Activated T-helper 1 cell treated with anti-CD3 and anti-CD28 coated beads, Interleukin-12 subunit alpha, Interleukin-12 subunit beta, Interleukin-2, Interleukin-4 antibody, amounts not matched to agents 30 ng/mL and 10 ng/mL and 1 ng/mL, durations not matched to agents 14 hours and 24 hours and 36 hours (primary cell): ENCODE measurements around the gene SYCE3. TPM values are rescaled to one million over a fixed set of nuclear protein-coding genes. Genes with fewer than 3 reads are reported as not detected.

Source experiments
- DNase-seq: peaks from one replicate; pipeline ENCODE4 v3.0.0; 2021; ENCODE audit warnings: low spot score
- H3K27ac Mint-ChIP-seq: one replicate; pipeline ENCODE4 v1.8.0; 2021; ENCODE audit warnings: mild to moderate bottlenecking, mixed read lengths
- H3K27me3 Mint-ChIP-seq: one replicate; pipeline ENCODE4 v1.8.0; 2022; ENCODE audit warnings: mild to moderate bottlenecking, moderate library complexity, mixed read lengths; ENCODE audit not compliant: insufficient read depth
- H3K36me3 Mint-ChIP-seq: one replicate; pipeline ENCODE4 v1.8.0; 2021; ENCODE audit warnings: low read depth, mixed read lengths
- H3K4me1 Mint-ChIP-seq: one replicate; pipeline ENCODE4 v1.8.0; 2021; ENCODE audit warnings: low read depth, mixed read lengths
- H3K4me3 Mint-ChIP-seq: one replicate; pipeline ENCODE4 v1.8.0; 2021; ENCODE audit warnings: mild to moderate bottlenecking, moderate library complexity, mixed read lengths
- H3K9me3 Mint-ChIP-seq: one replicate; pipeline ENCODE4 v1.8.0; 2021; ENCODE audit warnings: mixed read lengths
- intact Hi-C: fragments of 100-400 bp; cut with micrococcal nuclease; formaldehyde crosslinking; loops from one replicate; pipeline ENCODE4 v1.15.1; 2024
- total RNA-seq: library from RNA; stranded (reverse); gene quantifications from 2 replicates; pipeline ENCODE4 v1.2.3, GENCODE V29; 2022

SYCE3 gene
- total RNA-seq, 1 donor from 2014 or later = 0.83 TPM

GRCh38 chr22:50586416-50586815, 23.7 kb upstream of the SYCE3 start:
- no peaks in the 10 kb centered on the region for H3K36me3 Mint-ChIP-seq
- peaks cover 12% of the 10 kb centered on the region for H3K27me3 Mint-ChIP-seq
- H3K27ac Mint-ChIP-seq = no peak overlapping the region
- no peaks in the 10 kb centered on the region for H3K9me3 Mint-ChIP-seq
- H3K4me1 Mint-ChIP-seq = peaks cover 10% of the 10 kb centered on the region
- no peak for DNase-seq
- intact Hi-C loops = no loop called here
- no peak overlapping the region for H3K4me3 Mint-ChIP-seq

- no peaks in the 10 kb centered on the region for H3K9me3 Mint-ChIP-seq
- no peak overlapping the region for H3K27ac Mint-ChIP-seq
- peaks cover 9% of the 10 kb centered on the region for H3K27me3 Mint-ChIP-seq
- H3K4me3 Mint-ChIP-seq = no peak overlapping the region
- intact Hi-C loops = no loop called here
- DNase-seq = no peak
- H3K4me1 Mint-ChIP-seq = peaks cover 14% of the 10 kb centered on the region
- H3K36me3 Mint-ChIP-seq = no peaks in the 10 kb centered on the region
Observed at GRCh38 chr22:50585781-50586180, 23.1 kb upstream of the SYCE3 start.

- Mint-ChIP-seq H3K27ac (no peak overlapping the region), H3K4me3 (peak overlapping the region; percentile 44), H3K9me3 (no peaks in the 10 kb centered on the region), H3K36me3 (peaks cover 4% of the 10 kb centered on the region), H3K4me1 (peaks cover 18% of the 10 kb centered on the region), H3K27me3 (peaks cover 5% of the 10 kb centered on the region)
- no peak for DNase-seq
- intact Hi-C loops = no loop called here
Observed at GRCh38 chr22:50585238-50585637, 22.5 kb upstream of the SYCE3 start.

- Mint-ChIP-seq H3K9me3 (no peaks in the 10 kb centered on the region), H3K27ac (no peak overlapping the region), H3K4me1 (peaks cover 22% of the 10 kb centered on the region), H3K36me3 (peaks cover 11% of the 10 kb centered on the region), H3K27me3 (no peaks in the 10 kb centered on the region), H3K4me3 (peak overlapping the region; percentile 94)
- intact Hi-C loops = no loop called here
- no peak for DNase-seq
Observed at GRCh38 chr22:50584106-50585096, 21.7 kb upstream of the SYCE3 start.

GRCh38 chr22:50583294-50583861, 20.7 kb upstream of the SYCE3 start:
- intact Hi-C loops = loop anchor here (2.0 kb wide), 3 partner anchors 45 to 109 kb away; partner anchors contain the start of genes ARSA and SBF1
- DNase-seq = no peak
- peak overlapping the region; percentile 75 for H3K27ac Mint-ChIP-seq
- H3K4me1 Mint-ChIP-seq = peaks cover 22% of the 10 kb centered on the region
- no peaks in the 10 kb centered on the region for H3K27me3 Mint-ChIP-seq
- peaks cover 11% of the 10 kb centered on the region for H3K36me3 Mint-ChIP-seq
- no peaks in the 10 kb centered on the region for H3K9me3 Mint-ChIP-seq
- peak overlapping the region; percentile 94 for H3K4me3 Mint-ChIP-seq

- H3K4me3 Mint-ChIP-seq = peak within 1 kb of the TSS; percentile 94
- peak; percentile 100 for DNase-seq
- peak within 1 kb of the TSS; percentile 96 for H3K27ac Mint-ChIP-seq
- H3K4me1 Mint-ChIP-seq = peaks cover 22% of the 10 kb centered on the region
- H3K9me3 Mint-ChIP-seq = no peaks in the 10 kb centered on the region
- intact Hi-C loops = loop anchor here (1.0 to 2.0 kb wide), 10 partner anchors 19 to 108 kb away; partner anchors contain the start of genes ARSA, NCAPH2, SBF1 and SCO2
- H3K36me3 Mint-ChIP-seq = peaks cover 11% of the 10 kb centered on the region
- H3K27me3 Mint-ChIP-seq = no peaks in the 10 kb centered on the region
Observed at GRCh38 chr22:50582493-50583293, 20.0 kb upstream of the SYCE3 start, which contains the start of gene CHKB. CHKB (minus strand) TSS chr22:50582849; CDS start chr22:50582781, 68 bp downstream.

- no peaks in the 10 kb centered on the region for H3K27me3 Mint-ChIP-seq
Observed at GRCh38 chr22:50581950-50582492, 19.3 kb upstream of the SYCE3 start.

GRCh38 chr22:50581031-50581949, 18.6 kb upstream of the SYCE3 start:
- peak overlapping the region; percentile 83 for H3K27ac Mint-ChIP-seq
- peak overlapping the region; percentile 94 for H3K4me3 Mint-ChIP-seq
- no peaks in the 10 kb centered on the region for H3K27me3 Mint-ChIP-seq
- intact Hi-C loops = no loop called here
- peaks cover 22% of the 10 kb centered on the region for H3K4me1 Mint-ChIP-seq
- H3K9me3 Mint-ChIP-seq = no peaks in the 10 kb centered on the region
- peaks cover 16% of the 10 kb centered on the region for H3K36me3 Mint-ChIP-seq
- no peak for DNase-seq

More at GRCh38 chr22:50581950-50582492, 19.3 kb upstream of the SYCE3 start:
- no peak for DNase-seq
- Mint-ChIP-seq H3K4me1 (peaks cover 22% of the 10 kb centered on the region), H3K9me3 (no peaks in the 10 kb centered on the region), H3K36me3 (peaks cover 13% of the 10 kb centered on the region), H3K27ac (peak overlapping the region; percentile 83), H3K4me3 (peak overlapping the region; percentile 94)
- intact Hi-C loops = loop anchor here (1.0 to 2.0 kb wide), 10 partner anchors 19 to 109 kb away; partner anchors contain the start of genes ARSA, NCAPH2, SBF1 and SCO2

- Mint-ChIP-seq H3K27me3 (no peaks in the 10 kb centered on the region), H3K9me3 (no peaks in the 10 kb centered on the region), H3K4me1 (peaks cover 22% of the 10 kb centered on the region), H3K36me3 (peaks cover 27% of the 10 kb centered on the region), H3K4me3 (peak overlapping the region; percentile 66), H3K27ac (peak overlapping the region; percentile 58)
- intact Hi-C loops = no loop called here
- DNase-seq = no peak
Observed at GRCh38 chr22:50579752-50580151, 17.0 kb upstream of the SYCE3 start.

GRCh38 chr22:50578776-50579310, 16.1 kb upstream of the SYCE3 start:
- no peak for DNase-seq
- intact Hi-C loops = no loop called here
- H3K36me3 Mint-ChIP-seq = peaks cover 27% of the 10 kb centered on the region
- no peaks in the 10 kb centered on the region for H3K27me3 Mint-ChIP-seq
- no peaks in the 10 kb centered on the region for H3K9me3 Mint-ChIP-seq
- no peak overlapping the region for H3K27ac Mint-ChIP-seq
- peaks cover 20% of the 10 kb centered on the region for H3K4me1 Mint-ChIP-seq
- H3K4me3 Mint-ChIP-seq = no peak overlapping the region

GRCh38 chr22:50577987-50578775, 15.5 kb upstream of the SYCE3 start, which contains the start of gene CPT1B:
CPT1B (minus strand) TSS chr22:50578427; CDS start chr22:50577915, 512 bp downstream.
- no peak for DNase-seq
- Mint-ChIP-seq H3K4me3 (no peak within 1 kb of the TSS), H3K36me3 (peaks cover 27% of the 10 kb centered on the region), H3K27ac (no peak within 1 kb of the TSS), H3K27me3 (no peaks in the 10 kb centered on the region), H3K9me3 (no peaks in the 10 kb centered on the region), H3K4me1 (peaks cover 15% of the 10 kb centered on the region)
- intact Hi-C loops = no loop called here
